SIG-M5 treated with dmso at 0.1 percent for 504 hours (cell line): Measurements from ENCODE around the gene OXGR1.
"Not testable (repeated sequence)": the region's sequence is repeated elsewhere in the genome, so short reads cannot be mapped to it uniquely, and the experiment has no call there.

Experiments used
- DNase-seq: peaks from one replicate; lab custom pipeline; 2025; ENCODE audit not compliant: unreplicated experiment; lab: John Stamatoyannopoulos, UW

Gene OXGR1

GRCh38 chr13:97005625-97006262 lies 11.5 kb upstream of the OXGR1 start:
- no peak for DNase-seq

GRCh38 chr13:97004886-97005285 lies 10.6 kb upstream of the OXGR1 start:
- DNase-seq = no peak

- DNase-seq = no peak
Measured at GRCh38 chr13:97004096-97004876, 10.0 kb upstream of the OXGR1 start.

GRCh38 chr13:97003071-97003470 lies 8.8 kb upstream of the OXGR1 start:
- DNase-seq = no peak

- DNase-seq = no peak
Measured at GRCh38 chr13:97002581-97002980, 8.3 kb upstream of the OXGR1 start.

- peak; percentile 90 for DNase-seq
Measured at GRCh38 chr13:97001636-97002035, 7.4 kb upstream of the OXGR1 start.

GRCh38 chr13:97000295-97000925 lies 6.1 kb upstream of the OXGR1 start:
- DNase-seq = no peak

GRCh38 chr13:96999091-96999490 lies 4.8 kb upstream of the OXGR1 start:
- peak; percentile 36 for DNase-seq

- no peak for DNase-seq
Measured at GRCh38 chr13:96998051-96998450, 3.8 kb upstream of the OXGR1 start.

- no peak for DNase-seq
Measured at GRCh38 chr13:96996886-96997285, 2.6 kb upstream of the OXGR1 start.

GRCh38 chr13:96996107-96996506 lies 1.8 kb upstream of the OXGR1 start:
- DNase-seq = no peak

- DNase-seq = no peak
Measured at GRCh38 chr13:96994858-96995243, 575 bp upstream of the OXGR1 start.

GRCh38 chr13:96993634-96994016 lies 651 bp downstream of the OXGR1 start:
- no peak for DNase-seq

GRCh38 chr13:96992633-96993032 lies 1.6 kb downstream of the OXGR1 start:
- DNase-seq = no peak

- DNase-seq = no peak
Measured at GRCh38 chr13:96991072-96991471, 3.2 kb downstream of the OXGR1 start.

- no peak for DNase-seq
Measured at GRCh38 chr13:96988441-96988840, 5.8 kb downstream of the OXGR1 start.

GRCh38 chr13:96984051-96984508 lies 10.2 kb downstream of the OXGR1 start:
- DNase-seq = peak; percentile 38

GRCh38 chr13:96982672-96983071 lies 11.6 kb downstream of the OXGR1 start:
- DNase-seq = peak; percentile 50

GRCh38 chr13:96979861-96980260 lies 14.4 kb downstream of the OXGR1 start:
- DNase-seq = not testable (repeated sequence)

GRCh38 chr13:96968027-96968426 lies 26.2 kb downstream of the OXGR1 start:
- no peak for DNase-seq

- peak; percentile 36 for DNase-seq
Measured at GRCh38 chr13:96967248-96967745, 27.0 kb downstream of the OXGR1 start.
